Central memory CD8-positive, alpha-beta T cell (primary cell): Measurements from ENCODE around the gene LUZP1.

Experiments used
- ATAC-seq: fragments of 150-1000 bp; cut with Tn5 transposase; replicated peaks from 2 replicates; pipeline ENCODE4 v1.10.0; 2022; ENCODE audit warnings: mild to moderate bottlenecking, moderate FRiP score, moderate number of reproducible peaks; ENCODE audit not compliant: poor library complexity, severe bottlenecking; ENCODE audit errors: extremely low read depth
- DNase-seq, 2 donors: peaks; one replicate each; pipeline ENCODE4 v3.0.0; 2021; ENCODE audit warnings: low spot score in 2 of 2
- H3K27ac Mint-ChIP-seq: one replicate; pipeline ENCODE4 v1.8.0; 2022; ENCODE audit warnings: low read depth, mild to moderate bottlenecking, moderate library complexity, mixed read lengths
- H3K27me3 Mint-ChIP-seq: one replicate; pipeline ENCODE4 v1.8.0; 2022; ENCODE audit warnings: mixed read lengths
- H3K36me3 Mint-ChIP-seq: one replicate; pipeline ENCODE4 v1.8.0; 2022; ENCODE audit warnings: mild to moderate bottlenecking, moderate library complexity, mixed read lengths; ENCODE audit not compliant: insufficient read depth
- H3K4me1 Mint-ChIP-seq: one replicate; pipeline ENCODE4 v1.8.0; 2022; ENCODE audit warnings: mixed read lengths
- H3K4me3 Mint-ChIP-seq: one replicate; pipeline ENCODE4 v1.8.0; 2022; ENCODE audit warnings: mild to moderate bottlenecking, moderate library complexity, mixed read lengths
- H3K9me3 Mint-ChIP-seq: one replicate; pipeline ENCODE4 v1.8.0; 2022; ENCODE audit warnings: mixed read lengths

Gene LUZP1

GRCh38 chr1:23039308-23039826, 129.3 kb downstream of the LUZP1 start:
- no peak for ATAC-seq
- Mint-ChIP-seq H3K9me3 (no peaks in the 10 kb centered on the region), H3K36me3 (peaks cover 2% of the 10 kb centered on the region), H3K4me1 (peaks cover 20% of the 10 kb centered on the region), H3K27ac (no peak overlapping the region), H3K27me3 (no peaks in the 10 kb centered on the region), H3K4me3 (no peak overlapping the region)
- DNase-seq = no peak

GRCh38 chr1:23037081-23037740, 131.4 kb downstream of the LUZP1 start:
- no peaks in the 10 kb centered on the region for H3K27me3 Mint-ChIP-seq

GRCh38 chr1:23035823-23036452, 132.7 kb downstream of the LUZP1 start:
- DNase-seq (no peak), ATAC-seq (no peak)
- Mint-ChIP-seq H3K36me3 (peaks cover 4% of the 10 kb centered on the region), H3K27me3 (no peaks in the 10 kb centered on the region), H3K4me3 (no peak overlapping the region), H3K27ac (no peak overlapping the region), H3K9me3 (no peaks in the 10 kb centered on the region), H3K4me1 (peaks cover 25% of the 10 kb centered on the region)

More at GRCh38 chr1:23037081-23037740, 131.4 kb downstream of the LUZP1 start:
- ATAC-seq = no peak
- Mint-ChIP-seq H3K9me3 (no peaks in the 10 kb centered on the region), H3K36me3 (peaks cover 2% of the 10 kb centered on the region), H3K4me3 (no peak overlapping the region), H3K27ac (no peak overlapping the region), H3K4me1 (peaks cover 20% of the 10 kb centered on the region)
- DNase-seq = no peak
